Breast epithelium (tissue), 4 donors: Measurements from ENCODE around the gene BTBD3. TPM values are rescaled to one million over a fixed set of nuclear protein-coding genes. Genes with fewer than 3 reads are reported as not detected.
A peak's percentile ranks its signal among the peaks of the same experiment; 100 is the strongest.

Experiments
- DNase-seq, 2 donors: peaks; one replicate each; pipeline ENCODE4 v3.0.0-alpha.2; 2019; ENCODE audit warnings: low spot score in 2 of 2
- H3K27ac ChIP-seq, 2 donors: fragments of 200-600 bp; sonication (generic) in 1 of 2; one replicate each; pipeline ENCODE4 v1.5.1; 2016 to 2019; ENCODE audit warnings: mild to moderate bottlenecking in 1 of 2
- H3K27me3 ChIP-seq, 2 donors: fragments of 200-600 bp; sonication (generic) in 1 of 2; one replicate each; pipeline versions ENCODE4 v1.5.1 to v1.6.0; 2017 to 2019; ENCODE audit warnings: control low read depth in 1 of 2, mild to moderate bottlenecking in 1 of 2
- H3K36me3 ChIP-seq: fragments of 200-600 bp; one replicate; pipeline ENCODE4 v1.5.1; 2019
- H3K4me1 ChIP-seq, 2 donors: fragments of 200-600 bp; sonication (generic); one replicate each; pipeline ENCODE4 v1.5.1; 2016 to 2019; ENCODE audit warnings: control low read depth in 1 of 2
- H3K4me3 ChIP-seq, 3 donors: fragments of 200-600 bp; sonication (generic); 1 replicate in 2 of 3; 2 replicates in 1 of 3; pipeline ENCODE4 v1.5.1; 2016 to 2019; ENCODE audit warnings: mild to moderate bottlenecking in 3 of 3, moderate library complexity in 2 of 3
- H3K9me3 ChIP-seq, 2 donors: fragments of 200-600 bp; sonication (generic) in 1 of 2; one replicate each; pipeline ENCODE4 v1.5.1; 2016 to 2019; ENCODE audit warnings: control low read depth in 1 of 2
- POLR2A ChIP-seq: fragments of 450-650 bp; IDR thresholded peaks from one replicate; pipeline ENCODE4 v1.6.1; 2016; ENCODE audit warnings: antibody characterized with exemption, mild to moderate bottlenecking, moderate library complexity
- POLR2AphosphoS5 ChIP-seq, 3 donors: sonication (generic); formaldehyde crosslinking; IDR thresholded peaks; one replicate each; pipeline ENCODE4 v1.6.1; 2017; ENCODE audit warnings: antibody characterized with exemption in 3 of 3
- intact Hi-C: fragments of 100-400 bp; cut with DNase I; formaldehyde crosslinking; loops from one replicate; pipeline ENCODE4 v1.15.1; 2023; ENCODE audit warnings: low total_unique reads
- total RNA-seq, 3 donors: library from RNA; depleted of rRNA; stranded (reverse); fragments of >200 nt; gene quantifications; one replicate each; pipeline ENCODE4 v1.1.0, GENCODE V29; 2016
- TF ChIP-seq, protein P1 (sequence below), 3 donors: fragments of 450-650 bp; IDR thresholded peaks; one replicate each; pipeline ENCODE4 v1.5.1; 2016 to 2017; ENCODE audit warnings: antibody characterized with exemption in 3 of 3, mild to moderate bottlenecking in 3 of 3, moderate library complexity in 3 of 3

BTBD3 gene
- total RNA-seq, 3 donors from 2014 or later = 15.4 to 50.3 (median 33.1) TPM

GRCh38 chr20:11912659-11913415 lies 4.9 kb upstream of the BTBD3 start:
- intact Hi-C loops = no loop called here
- no peaks in the 10 kb centered on the region for H3K27me3 ChIP-seq
- H3K4me1 ChIP-seq = peaks cover 0 to 5% of the 10 kb centered on the region in 2 donors
- no peak overlapping the region for H3K27ac ChIP-seq
- DNase-seq = no peak
- H3K9me3 ChIP-seq = no peaks in the 10 kb centered on the region
- no peaks in the 10 kb centered on the region for H3K36me3 ChIP-seq
- H3K4me3 ChIP-seq = no peak overlapping the region
- TF ChIP-seq POLR2AphosphoS5 (IDR thresholded peaks at IDR 0.05) (no peak), POLR2A (no peak)
- TF ChIP-seq, protein P1, sequence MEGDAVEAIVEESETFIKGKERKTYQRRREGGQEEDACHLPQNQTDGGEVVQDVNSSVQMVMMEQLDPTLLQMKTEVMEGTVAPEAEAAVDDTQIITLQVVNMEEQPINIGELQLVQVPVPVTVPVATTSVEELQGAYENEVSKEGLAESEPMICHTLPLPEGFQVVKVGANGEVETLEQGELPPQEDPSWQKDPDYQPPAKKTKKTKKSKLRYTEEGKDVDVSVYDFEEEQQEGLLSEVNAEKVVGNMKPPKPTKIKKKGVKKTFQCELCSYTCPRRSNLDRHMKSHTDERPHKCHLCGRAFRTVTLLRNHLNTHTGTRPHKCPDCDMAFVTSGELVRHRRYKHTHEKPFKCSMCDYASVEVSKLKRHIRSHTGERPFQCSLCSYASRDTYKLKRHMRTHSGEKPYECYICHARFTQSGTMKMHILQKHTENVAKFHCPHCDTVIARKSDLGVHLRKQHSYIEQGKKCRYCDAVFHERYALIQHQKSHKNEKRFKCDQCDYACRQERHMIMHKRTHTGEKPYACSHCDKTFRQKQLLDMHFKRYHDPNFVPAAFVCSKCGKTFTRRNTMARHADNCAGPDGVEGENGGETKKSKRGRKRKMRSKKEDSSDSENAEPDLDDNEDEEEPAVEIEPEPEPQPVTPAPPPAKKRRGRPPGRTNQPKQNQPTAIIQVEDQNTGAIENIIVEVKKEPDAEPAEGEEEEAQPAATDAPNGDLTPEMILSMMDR (IDR thresholded peaks at IDR 0.05) = no peak

- peak overlapping the region; percentile 53 to 68 for H3K27ac ChIP-seq
- no peaks in the 10 kb centered on the region for H3K36me3 ChIP-seq
- peak overlapping the region; percentile 3 to 63 (median 32) for H3K4me3 ChIP-seq
- H3K9me3 ChIP-seq = no peaks in the 10 kb centered on the region
- H3K27me3 ChIP-seq = no peaks in the 10 kb centered on the region
- TF ChIP-seq, protein P1 (IDR thresholded peaks at IDR 0.05) = no peak
- TF ChIP-seq POLR2AphosphoS5 (IDR thresholded peaks at IDR 0.05) = no peak
- no peak for TF ChIP-seq POLR2A
- DNase-seq = no peak
- H3K4me1 ChIP-seq = no peaks in the 10 kb centered on the region
- intact Hi-C loops = no loop called here
Measured at GRCh38 chr20:11918391-11918845, 725 bp downstream of the BTBD3 start.

- no peaks in the 10 kb centered on the region for H3K36me3 ChIP-seq
- peak overlapping the region; percentile 6 to 7 for H3K27ac ChIP-seq
- no peak for DNase-seq
- H3K9me3 ChIP-seq = no peaks in the 10 kb centered on the region
- intact Hi-C loops = no loop called here
- TF ChIP-seq POLR2A (no peak), POLR2AphosphoS5 (IDR thresholded peaks at IDR 0.05) (no peak)
- TF ChIP-seq, protein P1 (IDR thresholded peaks at IDR 0.05) = no peak
- H3K4me1 ChIP-seq = no peaks in the 10 kb centered on the region
- H3K4me3 ChIP-seq = peak overlapping the region in 2 of 3 donors; percentile 32 to 63
- no peaks in the 10 kb centered on the region for H3K27me3 ChIP-seq
Measured at GRCh38 chr20:11918981-11919380, 1.3 kb downstream of the BTBD3 start.

DNA sequence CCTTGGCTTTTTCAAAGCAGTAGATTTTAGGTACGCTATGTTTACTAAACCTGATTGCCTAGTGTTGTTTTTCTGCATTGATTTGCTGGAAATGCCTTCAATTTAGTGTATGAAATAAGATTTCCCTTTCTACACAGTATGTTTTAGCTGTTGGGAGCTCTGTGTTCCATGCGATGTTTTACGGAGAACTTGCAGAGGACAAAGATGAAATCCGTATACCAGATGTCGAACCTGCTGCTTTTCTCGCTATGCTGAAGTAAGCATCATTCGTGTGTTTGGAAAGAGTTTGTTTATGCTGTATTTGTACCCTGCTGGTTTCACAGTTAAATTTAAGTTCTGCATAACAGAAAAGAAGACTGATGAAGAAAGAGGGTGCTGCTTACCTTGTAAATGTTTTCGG lies 1.9 kb downstream of the BTBD3 start:
- DNase-seq = no peak
- H3K36me3 ChIP-seq = no peaks in the 10 kb centered on the region
- H3K4me3 ChIP-seq = peak overlapping the region in 2 of 3 donors; percentile 32 to 63
- H3K27ac ChIP-seq = peak overlapping the region; percentile 6 to 7
- TF ChIP-seq POLR2AphosphoS5 (IDR thresholded peaks at IDR 0.05) (no peak), POLR2A (no peak)
- TF ChIP-seq, protein P1 (IDR thresholded peaks at IDR 0.05) = no peak
- no peaks in the 10 kb centered on the region for H3K9me3 ChIP-seq
- H3K4me1 ChIP-seq = no peaks in the 10 kb centered on the region
- intact Hi-C loops = no loop called here
- H3K27me3 ChIP-seq = no peaks in the 10 kb centered on the region

DNA sequence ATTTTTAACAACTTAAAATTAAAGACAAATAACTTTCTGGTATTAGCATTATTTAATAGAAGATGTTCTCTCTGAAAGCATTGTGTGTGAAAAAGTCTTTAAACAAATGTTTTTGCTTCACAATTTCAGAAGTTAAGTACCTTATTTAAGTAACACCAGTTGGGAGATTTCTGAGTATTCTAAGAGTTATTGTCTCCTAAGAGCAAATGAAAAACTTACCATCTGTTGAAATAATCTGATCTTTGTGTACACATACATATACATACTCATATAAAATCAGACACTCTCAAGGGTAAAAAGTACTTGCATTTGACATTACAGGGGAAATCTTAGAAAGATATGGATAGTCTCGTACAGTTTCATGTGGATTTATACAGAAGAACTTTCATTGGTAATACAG lies 2.4 kb downstream of the BTBD3 start:
- intact Hi-C loops = no loop called here
- Histone ChIP-seq H3K27me3 (no peaks in the 10 kb centered on the region), H3K4me3 (peak overlapping the region in 2 of 3 donors; percentile 32 to 63), H3K4me1 (no peaks in the 10 kb centered on the region), H3K27ac (no peak overlapping the region), H3K9me3 (no peaks in the 10 kb centered on the region), H3K36me3 (no peaks in the 10 kb centered on the region)
- DNase-seq = no peak
- no peak for TF ChIP-seq POLR2AphosphoS5 (IDR thresholded peaks at IDR 0.05)
- TF ChIP-seq, protein P1 (IDR thresholded peaks at IDR 0.05) = no peak
- no peak for TF ChIP-seq POLR2A
